Right renal cortex interstitium (tissue), 3 donors: ENCODE measurements around the gene PGAM2. TPM values are rescaled to one million over a fixed set of nuclear protein-coding genes. Genes with fewer than 3 reads are reported as not detected.
"Not testable (repeated sequence)": the region's sequence is repeated elsewhere in the genome, so short reads cannot be mapped to it uniquely, and the experiment has no call there.

Experiments used
- DNase-seq, 3 donors: peaks; one replicate each; pipeline ENCODE4 v3.0.0-alpha.2; 2013; ENCODE audit warnings: low read depth in 3 of 3, low spot score in 2 of 3
- polyA plus RNA-seq, 3 donors: library from polyadenylated mRNA; unstranded; fragments of 120-200 nt; gene quantifications; one replicate each; pipeline ENCODE4 v1.2.1, GENCODE V29; 2013; ENCODE audit not compliant: insufficient read length in 3 of 3

The PGAM2 gene
- polyA plus RNA-seq, 3 donors, result 1.2 to 2.9 (median 1.5) TPM

DNA sequence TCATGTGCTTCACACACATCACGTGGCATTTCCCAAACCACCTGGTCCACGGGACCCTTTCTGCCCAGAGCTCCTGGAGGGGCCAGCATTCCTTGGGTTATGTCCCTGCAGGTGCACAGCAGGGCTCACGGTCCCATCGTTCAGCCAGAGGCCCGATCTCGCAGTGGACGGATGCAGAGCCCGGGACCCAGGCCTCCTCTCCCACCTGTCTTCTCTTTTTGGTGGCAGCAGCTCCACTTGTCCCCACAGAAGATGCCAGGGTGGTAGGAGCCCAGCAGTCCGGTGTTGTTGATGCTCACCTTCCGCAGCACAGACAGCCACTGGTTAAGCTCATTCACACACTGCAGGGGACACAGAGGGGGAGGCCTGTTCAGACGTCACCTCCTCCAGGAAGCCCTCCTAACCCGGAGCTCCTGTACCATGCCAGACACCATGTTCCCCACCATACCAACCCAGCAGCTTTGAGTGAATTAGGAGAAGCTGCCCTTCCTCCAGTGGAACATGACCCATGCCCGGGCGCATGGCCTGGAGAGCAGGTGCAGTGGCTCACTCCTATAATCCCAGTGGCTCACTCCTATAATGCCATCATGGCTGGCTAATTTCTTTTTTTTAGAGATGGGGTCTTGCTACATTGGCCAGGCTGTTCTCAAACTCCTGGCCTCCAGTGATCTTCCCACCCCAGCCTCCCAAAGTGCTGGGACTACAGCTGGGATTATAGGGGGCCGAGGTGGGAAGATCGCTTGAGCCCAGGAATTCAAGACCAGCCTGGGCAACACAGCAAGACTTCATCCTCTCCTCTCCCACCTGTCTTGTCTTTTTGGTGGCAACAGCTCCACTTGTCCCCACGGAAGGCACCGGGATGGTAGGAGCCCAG is 31.2 kb downstream of the PGAM2 start:
- not testable (repeated sequence) for DNase-seq

DNA sequence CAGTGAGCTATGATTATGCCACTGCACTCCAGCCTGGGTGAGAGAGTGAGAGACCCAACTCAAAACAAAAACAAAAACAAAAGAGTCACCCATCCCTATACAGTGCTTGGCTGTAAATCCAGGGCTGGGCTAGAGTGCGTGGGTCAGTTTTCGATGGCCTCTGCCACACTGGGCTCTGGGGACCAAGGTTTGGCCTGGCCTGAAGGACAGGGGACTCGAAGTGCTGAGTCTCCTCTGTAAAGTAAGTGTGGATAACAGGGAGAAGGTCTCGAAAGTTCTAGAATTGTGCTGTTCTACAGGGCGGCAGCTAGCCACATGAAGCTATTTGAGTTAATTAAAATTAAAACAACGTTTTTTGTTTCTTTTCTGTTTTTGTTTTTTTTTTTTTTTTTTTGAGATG is 33.3 kb downstream of the PGAM2 start:
- not testable (repeated sequence) for DNase-seq

DNA sequence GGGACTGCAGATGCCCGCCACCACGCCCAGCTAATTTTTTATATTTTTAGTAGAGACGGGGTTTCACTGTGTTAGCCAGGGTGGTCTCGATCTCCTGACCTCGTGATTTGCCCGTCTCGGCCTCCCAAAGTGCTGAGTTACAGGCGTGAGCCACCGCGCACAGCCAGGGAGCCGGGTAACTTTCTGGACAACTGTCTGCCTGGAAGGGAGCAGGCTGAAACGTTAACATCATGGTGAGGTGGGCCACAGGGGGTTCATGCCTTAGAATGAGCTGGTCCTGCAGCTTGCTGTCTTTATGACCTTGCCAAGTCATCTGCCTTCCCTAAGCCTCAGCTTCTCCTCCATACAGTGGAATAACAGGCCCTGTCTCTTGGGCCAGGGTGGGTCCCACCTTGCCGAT is 34.0 kb downstream of the PGAM2 start:
- not testable (repeated sequence) for DNase-seq

DNA sequence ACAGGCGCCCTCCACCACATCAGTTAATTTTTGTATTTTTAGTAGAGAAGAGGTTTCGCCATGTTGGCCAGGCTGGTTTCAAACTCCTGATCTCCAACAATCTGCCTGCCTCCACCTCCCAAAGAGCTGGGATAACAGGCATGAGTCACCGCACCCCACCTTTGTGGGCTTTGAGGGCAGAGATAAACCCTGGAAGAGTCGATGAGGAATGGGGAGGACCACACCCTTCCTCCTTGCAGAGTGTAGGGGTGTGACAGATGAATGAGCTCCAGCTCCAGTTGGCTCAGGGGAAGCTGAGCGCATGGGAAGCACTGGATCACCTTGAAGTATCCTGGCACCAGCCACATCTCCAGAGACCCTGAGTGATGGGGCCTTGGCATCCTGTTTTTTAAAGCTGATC is 35.3 kb downstream of the PGAM2 start:
- DNase-seq, result not testable (repeated sequence)

DNA sequence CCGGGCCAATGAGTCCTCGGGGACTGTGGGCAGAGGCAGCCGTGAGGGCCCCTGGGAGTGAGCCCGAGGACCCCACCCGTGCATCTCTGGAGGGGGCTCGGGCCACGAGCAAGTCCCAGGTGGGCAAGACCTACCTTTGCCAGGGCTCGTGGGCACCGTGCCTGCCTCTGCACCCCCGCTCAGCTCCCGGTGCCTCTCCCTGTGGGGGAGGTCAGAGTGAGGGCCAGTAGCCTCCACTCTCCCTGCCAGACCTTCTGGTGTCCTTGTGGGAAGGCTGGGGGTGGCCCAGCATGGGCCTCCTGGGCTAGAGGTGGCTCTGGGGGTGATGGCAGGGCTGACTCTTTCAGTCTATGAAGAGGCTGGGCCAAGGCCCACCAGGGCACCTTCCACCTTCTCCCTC is 35.9 kb downstream of the PGAM2 start:
- DNase-seq, result not testable (repeated sequence)

DNA sequence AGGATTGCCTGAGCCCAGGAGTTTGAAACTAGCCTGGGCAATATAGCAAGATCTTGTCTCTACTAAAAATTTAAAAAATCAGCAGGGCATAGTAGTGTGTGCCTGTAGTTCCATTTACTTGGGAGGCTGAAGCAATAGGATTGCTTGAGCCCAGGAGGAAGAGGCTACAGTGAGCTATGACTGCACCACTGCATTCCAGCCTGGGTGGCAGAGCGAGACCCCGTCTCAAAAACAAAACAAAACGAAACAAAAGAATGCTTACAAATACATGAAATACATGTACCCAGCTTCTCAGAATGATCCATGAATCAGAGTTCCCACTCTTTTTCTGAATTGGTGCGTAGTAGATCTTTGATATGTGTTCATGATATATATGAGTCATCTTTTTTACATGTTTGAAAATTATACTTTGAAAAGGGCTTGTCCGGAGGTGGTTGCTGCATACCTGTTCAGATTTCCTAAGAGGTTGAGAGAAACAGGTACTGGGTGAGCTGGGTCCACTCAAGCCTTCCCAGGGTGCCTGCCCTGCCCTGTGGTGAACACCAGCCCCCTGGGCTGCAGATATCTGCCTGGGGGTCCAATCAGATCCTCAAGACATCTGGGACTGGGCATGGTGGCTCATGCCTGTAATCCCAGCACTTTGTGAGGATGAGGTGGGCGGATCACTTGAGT is 42.4 kb downstream of the PGAM2 start:
- DNase-seq, result not testable (repeated sequence)

DNA sequence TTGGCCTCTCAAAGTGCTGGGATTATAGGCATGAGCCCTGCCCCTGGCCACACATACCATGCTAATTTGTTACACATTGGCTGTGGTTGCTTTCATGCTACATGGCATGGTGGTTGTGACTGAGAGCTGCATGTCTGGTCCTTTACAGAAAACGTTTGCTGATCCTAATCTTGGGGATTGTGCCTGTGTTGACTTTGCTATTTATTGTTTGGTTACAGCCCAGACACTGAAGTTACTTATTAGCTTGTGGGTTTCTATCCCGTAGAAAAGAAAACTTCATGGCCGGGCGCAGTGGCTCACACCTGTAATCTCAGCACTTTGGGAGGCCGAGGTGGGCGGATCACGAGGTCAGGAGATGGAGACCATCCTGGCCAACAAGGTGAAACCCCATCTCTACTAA is 43.3 kb downstream of the PGAM2 start:
- DNase-seq, result not testable (repeated sequence)

DNA sequence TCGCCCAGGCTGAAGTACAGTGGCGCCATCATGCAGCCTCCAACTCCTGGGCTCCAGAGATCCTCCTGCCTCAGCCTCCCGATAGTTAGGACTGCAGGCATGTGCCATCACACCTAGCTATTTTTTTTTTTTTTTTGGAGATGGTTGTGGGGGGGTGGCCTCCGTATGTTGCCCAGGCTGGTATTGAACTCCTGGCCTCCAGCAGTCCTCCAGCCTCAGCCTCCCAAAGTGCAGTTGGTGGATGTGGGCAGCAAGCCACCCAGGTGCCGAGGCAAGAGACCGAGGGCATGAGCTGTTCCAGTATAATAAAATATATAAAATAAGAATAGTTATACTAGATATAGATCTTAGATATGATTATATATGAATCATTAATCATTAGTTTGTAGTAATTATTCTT is 45.5 kb downstream of the PGAM2 start:
- not testable (repeated sequence) for DNase-seq

DNA sequence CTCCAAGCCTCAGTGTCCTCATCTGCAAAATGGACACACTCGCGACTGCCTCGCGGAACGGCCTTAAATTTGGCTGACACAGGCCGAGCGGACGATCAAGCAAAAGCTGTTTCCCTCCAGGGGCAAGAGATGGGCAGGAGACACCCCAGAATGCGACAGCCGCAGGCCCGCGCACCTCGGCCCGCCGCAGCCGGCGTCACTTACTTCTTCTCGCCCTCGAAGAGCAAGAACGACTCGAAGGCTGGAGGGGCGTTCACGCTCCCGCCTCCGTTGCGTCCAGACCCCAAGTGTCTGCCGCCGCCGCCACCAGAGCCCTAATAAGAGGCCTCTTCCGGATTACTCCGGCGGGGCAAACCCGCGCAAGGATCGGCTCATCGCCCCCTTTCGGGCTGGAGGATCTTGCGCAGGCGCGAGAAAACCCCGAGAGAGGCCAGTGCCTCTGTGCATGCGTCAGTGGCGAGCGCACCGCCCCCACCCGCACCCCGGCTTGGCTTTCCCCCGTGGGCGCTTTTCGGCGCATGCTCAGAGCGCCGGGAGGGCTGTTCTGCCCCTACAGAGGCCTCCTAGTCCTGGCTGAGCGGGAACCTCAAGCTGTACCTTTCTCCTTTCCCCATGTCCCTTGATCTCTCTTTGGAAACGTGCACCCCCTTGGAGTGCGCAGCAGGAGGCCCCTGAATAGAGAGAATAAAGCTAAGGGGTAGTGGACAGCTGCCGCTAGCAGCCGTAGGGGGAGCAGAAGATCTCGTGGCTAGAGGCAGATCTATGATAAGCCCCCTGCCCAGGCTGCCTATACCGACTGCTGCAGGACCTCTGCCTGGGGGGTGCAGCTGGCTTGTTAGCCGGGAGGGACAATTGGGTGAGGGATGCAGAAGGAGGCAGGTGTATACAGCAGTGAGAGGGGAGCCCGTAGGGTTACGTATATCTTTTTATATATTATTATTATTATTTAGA is 46.2 kb downstream of the PGAM2 start:
- DNase-seq, result peak; percentile 86 to 94 (median 88)

DNA sequence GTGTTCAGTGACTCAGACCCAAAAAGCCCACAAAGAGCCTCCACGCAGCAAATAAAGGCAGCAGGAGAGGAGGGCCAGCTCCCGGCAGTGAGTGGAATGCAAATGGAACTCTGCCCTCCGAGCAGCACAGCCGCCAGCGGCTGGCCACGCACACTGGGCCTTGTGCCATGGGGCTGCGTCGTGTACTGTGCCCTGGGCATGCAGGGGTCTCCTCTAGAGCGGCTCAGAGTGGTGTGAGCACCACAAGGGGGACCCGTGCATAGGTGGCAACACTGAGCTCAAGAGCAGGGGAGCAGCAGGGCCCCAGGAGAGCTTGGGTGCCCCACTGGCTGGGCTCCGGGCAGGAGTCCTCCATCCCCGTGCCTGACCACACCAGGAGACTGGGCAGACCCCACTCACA is 50.3 kb downstream of the PGAM2 start:
- not testable (repeated sequence) for DNase-seq

Other genes starting within 250 kb of the PGAM2 start
- gene MRPS24, start 196.1 kb downstream of the PGAM2 start, polyA plus RNA-seq, result 10 to 100 TPM; 63.4 to 92.1 (median 69.7) TPM
- 10 to 100 TPM; 30.0 to 33.9 (median 32.4) TPM for gene URGCP, start 159.0 kb downstream of the PGAM2 start, polyA plus RNA-seq
- 10 to 100 TPM; 22.7 to 25.0 (median 24.7) TPM for gene UBE2D4, start 139.1 kb downstream of the PGAM2 start, polyA plus RNA-seq
- under 1 TPM; 0.27 to 0.62 (median 0.39) TPM for gene SPDYE1, start 67.7 kb downstream of the PGAM2 start, polyA plus RNA-seq
- gene DBNL, start 20.9 kb downstream of the PGAM2 start, polyA plus RNA-seq, result 10 to 100 TPM; 56.7 to 69.2 (median 65.4) TPM
- 10 to 100 TPM; 17.2 to 18.1 (median 17.9) TPM for gene POLM, start 17.0 kb upstream of the PGAM2 start, polyA plus RNA-seq
- 10 to 100 TPM; 57.3 to 60.0 (median 59.1) TPM for gene AEBP1, start 38.8 kb upstream of the PGAM2 start, polyA plus RNA-seq
- gene POLD2, start 58.0 kb upstream of the PGAM2 start, polyA plus RNA-seq, result 100 to 1,000 TPM in 2 of 3 donors, 10 to 100 TPM in 1; 99.5 to 127 (median 117) TPM
- gene MYL7, start 75.8 kb upstream of the PGAM2 start, polyA plus RNA-seq, result 10 to 100 TPM in 1 of 3 donors, 1 to 10 TPM in 1, under 1 TPM in 1; 0.35 to 12.5 (median 4.5) TPM
- gene GCK, start 123.9 kb upstream of the PGAM2 start, polyA plus RNA-seq, result 1 to 10 TPM; 2.5 to 3.6 (median 3.4) TPM
- 10 to 100 TPM; 76.8 to 77.6 (median 77.0) TPM for gene YKT6, start 135.4 kb upstream of the PGAM2 start, polyA plus RNA-seq